ENCODE results near the gene PARVG.

The PARVG gene
- total RNA-seq = 22.3 to 152 (median 143) reads per million in 3 experiments

GRCh38 chr22:44180706-44181032 is at the start of gene PARVG:
TSS of gene PARVG (plus strand) at chr22:44180925. CDS start at chr22:44183330, 2,405 bp downstream.
- DNase-seq = peak; percentile 62

GRCh38 chr22:44131412-44131811 is 49.3 kb upstream of the PARVG start:
- DNase-seq = no peak

GRCh38 chr22:44131989-44132685 is 48.6 kb upstream of the PARVG start:
- DNase-seq = no peak

GRCh38 chr22:44132724-44133123 is 48.0 kb upstream of the PARVG start:
- DNase-seq = no peak

GRCh38 chr22:44133161-44133560 is 47.6 kb upstream of the PARVG start:
- no peak for DNase-seq

GRCh38 chr22:44133901-44134571 is 46.7 kb upstream of the PARVG start:
- DNase-seq = no peak

GRCh38 chr22:44136112-44136511 is 44.6 kb upstream of the PARVG start:
- no peak for DNase-seq

GRCh38 chr22:44136786-44137185 is 43.9 kb upstream of the PARVG start:
- DNase-seq = no peak

GRCh38 chr22:44137415-44137814 is 43.3 kb upstream of the PARVG start:
- no peak for DNase-seq

GRCh38 chr22:44139773-44140172 is 41.0 kb upstream of the PARVG start:
- no peak for DNase-seq

GRCh38 chr22:44142421-44143104 is 38.2 kb upstream of the PARVG start:
- DNase-seq = no peak

GRCh38 chr22:44143105-44143474 is 37.6 kb upstream of the PARVG start:
- DNase-seq = no peak

GRCh38 chr22:44143579-44143978 is 37.1 kb upstream of the PARVG start:
- DNase-seq = no peak

- DNase-seq = no peak
These were observed 36.6 kb upstream of the PARVG start for GRCh38 chr22:44144046-44144569.

- DNase-seq = no peak
These were observed 35.2 kb upstream of the PARVG start for GRCh38 chr22:44145544-44145943.

- DNase-seq = no peak
These were observed 34.5 kb upstream of the PARVG start for GRCh38 chr22:44146088-44146861.

- DNase-seq = no peak
These were observed 33.6 kb upstream of the PARVG start for GRCh38 chr22:44147008-44147645.

GRCh38 chr22:44147821-44148574 is 32.7 kb upstream of the PARVG start:
- no peak for DNase-seq

GRCh38 chr22:44151676-44152075 is 29.0 kb upstream of the PARVG start:
- no peak for DNase-seq

GRCh38 chr22:44153710-44154109 is 27.0 kb upstream of the PARVG start:
- DNase-seq = no peak

- no peak for DNase-seq
These were observed 26.2 kb upstream of the PARVG start for GRCh38 chr22:44154436-44154942.

- DNase-seq = no peak
These were observed 25.6 kb upstream of the PARVG start for GRCh38 chr22:44155115-44155514.
